T-helper 2 cell treated with Interferon-gamma antibody and Interleukin-4, amounts not matched to agents 100 ng/mL and 5 ng/mL, for 36 hours (primary cell): ENCODE results near the gene RPL22L1. TPM values are rescaled to one million over a fixed set of nuclear protein-coding genes. Genes with fewer than 3 reads are reported as not detected.
"Not testable (repeated sequence)": the region's sequence is repeated elsewhere in the genome, so short reads cannot be mapped to it uniquely, and the experiment has no call there.

Source experiments
- intact Hi-C: fragments of 100-400 bp; cut with micrococcal nuclease; formaldehyde crosslinking; loops from one replicate; pipeline ENCODE4 v1.15.1; 2023
- total RNA-seq: library from RNA; stranded (reverse); gene quantifications from 2 replicates; pipeline ENCODE4 v1.2.3, GENCODE V29; 2022

Gene RPL22L1
- total RNA-seq, 1 donor from 2014 or later = 70.1 TPM

DNA sequence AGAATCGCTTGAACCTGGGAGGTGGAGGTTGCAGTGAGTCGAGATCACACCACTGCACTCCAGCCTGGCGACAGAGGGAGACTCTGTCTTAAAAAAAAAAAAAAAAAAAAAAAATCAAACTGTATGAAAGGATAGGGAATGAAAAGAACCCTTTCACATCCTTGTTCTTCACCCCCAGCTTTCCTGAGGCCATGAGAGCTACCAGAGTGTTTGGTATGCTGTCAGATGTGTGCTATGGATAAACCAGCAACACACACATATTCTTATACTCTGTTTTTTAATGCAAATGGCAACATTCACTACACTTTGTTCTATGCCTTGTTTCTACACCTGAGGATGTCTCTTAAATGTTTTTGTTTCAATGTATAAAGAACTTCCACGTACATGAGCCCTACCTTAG, 33.5 kb downstream of the RPL22L1 start:
- intact Hi-C loops = no loop called here

DNA sequence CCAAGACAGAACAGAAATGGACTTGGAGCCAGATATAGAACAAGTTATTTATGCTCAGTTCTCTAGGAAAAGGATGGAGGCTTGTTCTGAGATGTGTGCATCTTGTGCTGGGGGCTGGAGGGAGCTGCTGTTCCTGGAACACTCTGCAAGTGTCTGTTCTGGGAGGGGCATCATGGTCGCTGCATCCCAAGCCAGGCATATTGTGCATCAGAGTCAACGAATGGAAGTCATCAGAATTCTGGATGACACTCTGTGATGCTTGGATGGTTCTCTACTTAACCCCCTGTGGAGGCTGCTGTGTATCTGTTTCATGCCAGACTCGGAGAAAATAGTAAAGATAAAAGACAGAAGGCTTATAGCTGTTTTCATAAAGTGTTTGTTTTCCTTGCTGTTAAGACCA, 34.7 kb downstream of the RPL22L1 start:
- intact Hi-C loops = no loop called here

DNA sequence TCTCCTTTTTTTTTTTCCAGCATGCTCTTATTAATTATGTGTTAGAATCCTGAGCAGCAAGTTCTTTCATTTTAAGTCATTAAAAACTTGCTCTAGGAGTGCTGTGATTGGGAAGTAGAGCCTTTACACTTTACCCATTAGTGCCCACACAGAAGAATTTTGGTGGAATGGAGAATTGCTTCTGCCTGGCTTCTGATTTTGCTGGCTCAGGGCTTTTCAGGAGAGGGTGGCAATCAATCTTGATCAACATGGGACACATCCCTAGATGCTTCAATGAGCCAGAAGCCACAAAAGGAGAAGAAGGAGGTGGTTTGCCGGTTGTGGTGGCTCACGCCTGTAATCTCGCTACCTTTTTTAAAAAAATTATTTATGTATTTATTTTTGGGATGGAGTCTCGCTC, 39.4 kb downstream of the RPL22L1 start:
- intact Hi-C loops = no loop called here

DNA sequence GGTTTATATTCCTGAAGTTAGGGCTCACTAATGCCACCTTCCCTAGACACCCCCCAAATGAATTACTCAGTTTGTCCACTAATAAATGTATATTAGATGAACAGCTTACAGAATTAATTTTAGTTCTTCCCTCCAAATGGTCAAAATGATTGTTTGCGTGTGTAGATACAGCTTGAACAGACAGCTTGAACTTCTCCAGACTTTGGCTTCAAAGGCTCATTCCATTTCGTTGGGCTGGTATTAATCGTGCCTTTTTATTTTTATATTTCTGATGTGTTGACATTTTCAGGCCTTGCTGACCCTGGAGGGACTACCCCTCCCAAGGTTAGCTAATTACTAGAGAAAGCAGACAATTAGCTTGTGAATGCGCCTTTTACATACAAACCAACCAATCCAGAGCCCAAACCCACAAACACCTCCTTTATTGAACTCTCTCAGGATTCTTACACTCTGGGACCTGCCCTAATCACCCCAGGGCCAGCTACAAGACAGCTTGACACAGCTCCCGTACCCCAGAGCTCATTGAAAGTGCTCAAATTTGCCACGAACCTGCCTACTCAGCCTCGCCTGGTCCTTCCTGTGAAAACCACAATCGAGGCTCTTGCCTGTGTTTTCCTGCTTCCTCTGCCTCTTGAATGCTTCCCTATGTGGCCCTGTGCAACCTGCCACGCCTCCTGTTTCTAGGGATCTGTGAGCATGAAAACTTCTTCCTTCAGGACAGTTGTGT, 40.3 kb downstream of the RPL22L1 start:
- intact Hi-C loops = no loop called here

DNA sequence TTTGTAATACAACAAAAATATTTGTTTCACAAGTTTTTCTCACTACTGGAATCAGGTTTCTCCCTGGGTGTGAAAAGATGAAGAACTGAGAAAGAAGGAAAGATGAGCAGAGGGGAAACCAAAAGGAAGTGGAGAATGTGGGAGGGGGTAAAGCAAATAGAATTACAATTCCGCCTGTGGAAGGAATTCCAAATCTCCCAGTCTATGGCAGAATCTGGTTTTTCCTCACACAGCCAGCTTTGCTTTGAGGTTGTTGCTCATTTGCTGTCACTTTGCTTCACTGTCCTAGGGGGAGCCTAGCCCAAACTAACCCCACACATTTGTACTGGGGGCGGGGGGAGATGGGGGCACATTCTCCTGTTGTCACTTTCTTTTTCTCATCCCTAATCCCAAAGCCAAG, 43.9 kb downstream of the RPL22L1 start:
- intact Hi-C loops = no loop called here

DNA sequence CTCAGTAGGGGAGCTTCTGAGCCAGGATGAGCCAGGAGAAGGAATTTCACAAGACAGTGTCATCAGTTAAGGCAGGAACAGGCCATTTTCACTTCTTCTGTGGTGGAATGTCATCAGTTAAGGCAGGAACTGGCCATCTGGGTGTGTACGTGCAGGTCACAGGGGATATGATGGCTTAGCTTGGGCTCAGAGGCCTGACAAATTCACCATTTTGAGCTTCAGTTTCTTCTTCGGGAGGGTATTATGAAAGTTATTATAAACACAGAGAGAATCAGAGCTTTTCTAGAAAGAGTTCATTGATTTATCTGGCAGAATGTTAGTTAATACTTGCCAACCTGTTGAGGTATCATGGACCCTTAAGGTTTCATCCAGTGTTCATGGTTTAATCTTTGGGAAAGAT, 46.4 kb downstream of the RPL22L1 start:
- intact Hi-C loops = not testable (repeated sequence)

DNA sequence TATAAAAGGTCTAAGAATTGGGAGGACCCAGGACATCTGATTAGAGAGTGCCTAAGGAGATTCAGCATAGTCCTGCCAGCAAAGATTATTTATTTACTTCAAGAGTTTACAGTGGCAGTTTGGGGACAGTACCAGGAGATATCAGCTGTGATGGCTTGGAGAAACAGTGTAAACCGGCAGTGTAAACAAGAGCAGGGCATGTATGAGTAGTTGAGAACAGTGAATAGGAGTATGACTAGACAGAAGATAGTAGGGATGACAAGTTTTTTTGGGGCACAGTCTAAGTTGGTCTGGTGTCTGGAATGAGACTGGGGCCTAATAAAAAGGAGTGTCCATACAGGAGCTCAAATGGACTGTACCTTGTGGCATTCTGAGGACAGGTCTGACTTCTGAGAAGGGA, 51.7 kb downstream of the RPL22L1 start:
- intact Hi-C loops = not testable (repeated sequence)

DNA sequence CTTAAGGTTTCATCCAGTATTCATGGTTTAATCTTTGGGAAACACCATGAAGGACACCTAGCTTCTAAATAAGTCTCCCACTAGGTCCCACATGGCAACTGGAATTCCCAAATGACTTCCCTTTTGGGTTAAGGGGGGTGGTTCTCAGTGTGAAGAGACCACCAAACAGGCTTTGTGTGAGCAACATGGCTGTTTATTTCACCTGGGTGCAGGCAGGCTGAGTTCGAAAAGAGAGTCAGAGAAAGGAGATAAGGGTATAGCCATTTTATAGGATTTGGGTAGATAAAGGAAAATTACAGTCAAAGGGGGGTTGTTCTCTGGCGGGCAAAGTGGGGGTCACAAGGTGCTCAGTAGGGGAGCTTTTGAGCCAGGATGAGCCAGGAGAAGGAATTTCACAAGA, 52.5 kb downstream of the RPL22L1 start:
- intact Hi-C loops = not testable (repeated sequence)

DNA sequence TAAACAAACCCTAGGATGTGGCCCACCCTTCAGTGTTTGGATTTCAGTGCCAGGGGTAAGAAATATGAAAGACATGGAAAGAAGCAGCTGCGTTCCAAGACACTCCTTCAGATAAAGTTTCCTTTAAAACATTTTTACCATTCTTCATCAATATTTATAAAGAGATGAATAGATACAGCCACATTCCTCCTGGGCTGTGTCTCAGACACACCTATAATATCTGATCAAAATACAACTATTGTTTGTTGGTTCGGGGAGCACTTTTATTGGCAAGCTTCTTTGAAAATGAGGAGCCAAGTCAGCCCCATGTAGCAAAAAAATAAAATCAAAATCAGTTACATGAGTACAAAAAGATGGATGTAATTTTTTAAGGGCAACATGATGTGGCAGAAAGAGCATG, 53.2 kb downstream of the RPL22L1 start:
- intact Hi-C loops = no loop called here

DNA sequence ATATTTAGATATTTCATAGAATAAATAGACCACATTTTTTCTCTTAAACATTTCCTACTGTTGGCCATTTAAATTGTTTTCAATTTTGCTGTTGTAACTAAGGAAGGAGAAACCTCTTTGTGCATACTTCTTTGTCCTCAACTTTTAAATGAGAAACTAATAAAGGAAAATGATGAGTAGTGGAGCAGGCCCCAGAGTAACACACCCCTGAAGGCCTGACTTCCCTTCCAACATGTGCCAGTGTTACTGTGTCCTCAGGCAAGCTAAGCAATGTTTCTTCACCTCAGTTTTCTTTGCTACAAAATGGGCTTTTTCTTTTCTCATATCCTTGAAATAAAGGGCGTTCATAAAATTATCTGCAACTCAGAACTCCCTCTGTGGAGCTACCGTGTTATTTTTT, 53.7 kb downstream of the RPL22L1 start:
- intact Hi-C loops = no loop called here

DNA sequence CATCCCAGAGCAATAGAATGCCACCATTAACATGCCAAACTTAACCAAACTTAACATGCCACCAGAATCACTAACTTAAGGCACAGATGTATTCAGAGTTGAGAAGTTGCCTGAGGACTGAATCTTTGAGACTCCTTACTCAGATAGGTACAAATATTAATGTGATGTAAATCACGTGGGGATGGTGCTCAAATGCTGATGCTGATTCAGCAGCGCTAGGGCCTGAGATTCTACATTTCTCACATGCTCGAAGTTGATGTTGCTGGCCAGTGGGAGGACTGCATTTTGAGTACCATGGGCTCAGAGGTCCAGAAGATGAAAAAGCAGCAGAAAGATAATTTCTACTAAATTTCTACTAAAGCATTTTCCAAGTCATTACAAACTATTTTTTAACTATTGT, 54.1 kb downstream of the RPL22L1 start:
- intact Hi-C loops = no loop called here

DNA sequence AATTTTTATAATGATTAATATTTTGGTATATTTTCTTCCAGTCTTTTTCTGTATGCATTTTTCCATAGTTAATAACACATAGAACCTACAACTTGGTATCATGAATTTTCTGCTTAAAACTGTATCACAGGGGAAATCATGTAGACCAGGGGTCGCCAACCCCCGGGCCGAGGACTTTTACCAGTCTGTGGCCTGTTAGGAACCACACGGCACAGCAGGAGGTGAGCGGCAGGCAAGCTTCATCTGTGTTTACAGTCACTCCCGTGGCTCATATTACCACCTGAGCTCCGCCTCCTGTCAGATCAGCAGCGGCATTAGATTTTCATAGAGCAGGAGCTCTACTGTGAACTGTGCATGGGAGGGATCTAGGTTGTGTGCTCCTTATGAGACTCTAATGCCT, 54.7 kb downstream of the RPL22L1 start:
- intact Hi-C loops = no loop called here

Other genes starting within 250 kb of the RPL22L1 start
- gene EIF5A2, start 38.4 kb upstream of the RPL22L1 start, total RNA-seq = 16.2 and 16.3 TPM in 2 replicates
- gene SLC2A2, start 156.5 kb upstream of the RPL22L1 start, total RNA-seq = not detected in 2 replicates